GM18951 (cell line): Measurements from ENCODE around the gene TMEM72.

Source experiments
- POLR2A ChIP-seq: IDR thresholded peaks from 4 replicates; pipeline ENCODE4 v1.6.1; 2011; ENCODE audit warnings: mild to moderate bottlenecking; ENCODE audit not compliant: insufficient read length, insufficient read depth; ENCODE audit errors: extremely low read depth
- in situ Hi-C: fragments of 300-500 bp; cut with MboI; formaldehyde crosslinking; loops from one replicate; pipeline ENCODE4 v1.12.0; 2022; ENCODE audit warnings: low sequenced_read_pairs, mixed read lengths, inconsistent platforms; ENCODE audit not compliant: unreplicated experiment

Gene TMEM72

DNA sequence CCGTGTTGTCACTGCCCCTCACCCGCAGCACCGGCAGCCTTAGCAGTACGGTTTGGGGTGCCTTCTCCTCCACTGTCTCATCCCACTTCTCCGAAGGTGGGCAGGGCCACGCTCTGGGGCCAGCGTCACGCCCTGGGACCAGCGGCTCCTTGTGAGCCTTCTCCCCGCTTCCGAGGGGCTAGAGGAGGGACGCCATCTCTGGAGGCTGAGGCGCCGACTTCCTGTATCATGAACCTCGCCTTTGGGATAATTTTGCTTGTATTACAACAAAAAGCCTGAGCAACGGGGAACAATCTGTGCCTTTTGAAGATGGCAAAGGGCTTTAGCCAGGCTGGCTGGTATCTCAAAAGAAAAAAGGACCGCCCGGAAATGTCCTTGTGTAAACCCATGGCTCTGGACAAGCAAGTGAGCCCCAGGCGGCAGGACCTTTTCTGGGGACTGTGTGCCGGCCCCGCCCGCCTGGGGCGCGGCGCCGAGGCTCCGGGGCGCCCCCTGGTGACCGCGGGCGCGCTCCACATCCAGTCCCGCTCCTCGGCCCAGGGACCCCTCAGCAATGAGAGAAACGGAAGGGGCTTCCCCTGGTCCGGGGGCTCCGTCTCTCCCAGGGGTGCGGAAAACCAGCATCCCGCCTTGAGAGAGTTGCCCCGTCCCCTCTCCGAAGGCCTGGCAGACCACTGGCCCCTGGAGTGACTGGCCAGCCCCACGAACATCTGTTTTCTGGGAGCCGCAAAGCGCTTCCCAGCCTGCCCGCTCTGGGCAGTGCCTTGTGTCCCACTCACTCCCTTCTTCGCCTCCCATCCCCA is 63.7 kb downstream of the TMEM72 start:
- TF ChIP-seq POLR2A: peak; percentile 44
- in situ Hi-C loops: no loop called here

DNA sequence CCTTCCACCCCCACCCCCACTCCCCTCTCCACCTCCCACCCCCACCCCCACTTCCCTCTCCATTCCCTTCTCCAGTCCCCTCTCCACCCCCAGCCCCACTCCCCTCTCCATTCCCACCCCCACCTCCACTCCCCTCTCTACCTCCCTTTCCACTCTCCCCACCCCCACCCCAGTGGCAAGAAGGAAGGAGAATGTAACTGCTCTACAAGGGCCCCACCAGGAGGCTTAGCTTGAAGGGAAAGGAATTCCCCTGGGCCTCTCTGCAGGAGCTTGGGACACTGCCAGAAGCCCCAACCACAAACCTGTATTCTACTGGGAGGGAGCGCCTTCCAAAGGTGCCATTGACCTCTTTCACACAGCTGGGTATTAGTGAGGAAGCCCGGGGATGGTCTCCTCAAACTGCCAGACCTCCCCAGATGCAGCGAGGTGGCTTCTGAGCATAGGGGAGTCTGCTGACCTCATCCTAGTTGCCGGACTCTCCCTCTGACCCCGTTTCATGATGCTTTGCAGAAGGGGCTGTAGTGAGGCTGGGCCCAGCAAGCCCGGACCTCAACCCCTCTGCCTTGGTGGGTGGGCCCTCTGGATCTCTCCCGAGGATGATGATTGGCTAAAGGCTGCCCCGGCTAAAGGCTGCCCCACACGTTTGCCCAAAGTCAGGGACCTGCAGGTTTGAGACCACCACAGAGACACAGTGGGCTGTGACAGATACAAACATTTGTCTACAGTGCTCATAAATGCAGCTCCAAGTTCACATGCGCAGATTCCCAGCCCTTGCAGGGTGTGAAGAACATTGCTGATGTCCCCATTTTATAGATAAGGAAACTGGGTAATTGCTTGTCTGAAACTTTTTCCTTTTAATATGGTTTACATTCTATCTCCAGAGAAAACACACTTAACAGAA is 64.5 kb downstream of the TMEM72 start:
- in situ Hi-C loops: no loop called here

DNA sequence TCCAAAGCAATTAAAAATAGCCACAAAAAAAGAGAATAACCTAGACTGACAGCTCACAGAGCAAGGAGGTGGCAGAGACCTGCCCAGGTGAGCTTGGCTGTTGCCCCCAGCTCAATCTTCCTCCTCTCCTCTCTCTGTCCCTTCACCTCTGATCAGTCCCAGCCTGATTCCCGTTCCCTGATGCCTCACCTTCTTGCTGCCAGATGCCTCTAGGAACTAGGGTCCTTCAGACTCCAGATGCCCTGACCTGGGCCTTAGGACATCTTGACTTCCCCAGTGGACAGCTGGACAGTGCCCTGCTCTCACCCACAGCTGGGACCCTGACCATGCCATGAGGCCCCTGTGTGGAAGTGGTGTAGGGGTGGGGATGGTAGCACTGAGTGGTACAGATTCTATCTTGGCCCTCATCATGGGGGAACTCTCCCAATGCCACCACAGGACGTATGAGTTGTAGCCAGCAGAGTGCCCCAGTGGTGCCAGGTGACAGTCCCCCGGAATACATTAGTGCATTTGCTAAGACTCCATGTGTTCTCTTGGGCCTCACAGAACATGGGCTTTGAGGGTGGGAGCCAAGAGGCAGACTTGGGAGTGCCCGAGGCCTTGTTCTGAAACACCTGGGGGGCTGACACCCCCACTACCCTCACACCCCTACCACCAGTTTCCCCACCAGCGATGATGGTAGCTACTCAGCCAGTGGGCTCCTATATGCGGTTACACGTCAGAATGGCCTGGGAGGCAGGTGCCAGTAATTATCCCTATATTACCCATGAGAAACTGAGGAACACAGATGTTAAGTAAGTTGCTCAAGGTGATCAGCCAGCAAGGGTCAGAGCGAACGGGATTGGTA is 65.4 kb downstream of the TMEM72 start:
- TF ChIP-seq POLR2A: no peak
- in situ Hi-C loops: no loop called here

More for the DNA sequence above, 64.5 kb downstream of the TMEM72 start:
- TF ChIP-seq POLR2A: no peak

DNA sequence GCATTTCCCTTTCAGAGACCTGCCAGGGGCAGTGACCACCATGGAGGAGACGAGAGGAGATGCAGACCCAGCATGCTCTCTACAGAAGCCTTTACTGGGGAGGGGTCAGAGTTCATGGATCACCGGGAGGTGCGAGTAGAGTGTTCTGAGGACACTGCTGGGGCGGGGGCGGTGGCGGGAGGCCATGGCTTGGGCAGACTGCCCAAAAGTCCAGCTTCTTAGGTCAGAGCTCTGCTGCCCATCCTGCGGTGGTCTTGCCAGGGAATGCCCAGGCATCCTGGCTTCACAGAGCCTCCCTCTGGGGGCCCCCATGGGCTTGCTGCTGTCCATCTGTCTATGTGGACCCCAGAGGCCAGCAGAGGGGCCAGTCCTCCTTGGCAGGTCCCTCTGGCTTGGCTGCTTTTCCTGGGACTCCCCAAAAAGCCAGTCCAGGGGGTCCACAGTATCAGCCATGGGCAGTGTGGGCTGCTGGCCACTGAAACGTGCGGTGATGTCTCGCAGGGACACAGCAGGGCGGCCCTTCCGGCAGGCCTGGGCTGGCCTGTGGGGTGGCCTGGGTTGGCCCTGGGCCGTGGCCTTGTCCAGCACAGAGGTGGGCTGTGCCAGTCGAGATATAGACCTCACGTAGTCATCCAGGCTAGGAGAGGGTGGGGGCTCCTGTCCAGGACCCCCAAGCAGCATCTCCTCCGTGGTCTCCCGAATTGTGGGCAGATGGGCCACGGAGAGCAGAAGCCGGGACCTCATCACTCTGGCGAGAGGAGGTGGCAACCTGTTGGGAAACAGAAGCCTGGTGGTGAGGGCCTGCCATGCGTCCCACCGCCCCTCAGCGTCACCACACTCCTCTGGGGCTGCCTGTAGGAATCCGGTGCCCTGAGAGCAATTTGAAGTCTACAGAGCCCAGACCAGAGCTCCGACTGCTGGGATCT is 66.4 kb downstream of the TMEM72 start:
- TF ChIP-seq POLR2A: no peak
- in situ Hi-C loops: no loop called here

DNA sequence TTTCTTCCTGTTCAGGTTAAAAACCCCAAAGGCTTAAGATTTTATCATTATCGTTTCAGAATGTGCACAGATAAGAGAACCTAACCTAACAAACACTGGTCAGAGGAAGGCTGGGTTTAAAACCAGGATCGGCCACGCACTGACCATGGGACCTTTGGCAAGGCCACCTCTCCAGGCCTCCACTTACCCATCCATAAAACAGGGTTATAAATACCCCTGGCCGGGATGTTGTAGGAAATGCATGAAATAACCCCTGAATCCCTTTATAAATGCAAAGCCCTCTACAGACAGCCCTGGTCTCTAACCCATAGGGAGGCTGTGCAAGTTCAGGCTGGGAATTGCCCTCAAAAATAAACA is 67.1 kb downstream of the TMEM72 start:
- TF ChIP-seq POLR2A: no peak
- in situ Hi-C loops: no loop called here

DNA sequence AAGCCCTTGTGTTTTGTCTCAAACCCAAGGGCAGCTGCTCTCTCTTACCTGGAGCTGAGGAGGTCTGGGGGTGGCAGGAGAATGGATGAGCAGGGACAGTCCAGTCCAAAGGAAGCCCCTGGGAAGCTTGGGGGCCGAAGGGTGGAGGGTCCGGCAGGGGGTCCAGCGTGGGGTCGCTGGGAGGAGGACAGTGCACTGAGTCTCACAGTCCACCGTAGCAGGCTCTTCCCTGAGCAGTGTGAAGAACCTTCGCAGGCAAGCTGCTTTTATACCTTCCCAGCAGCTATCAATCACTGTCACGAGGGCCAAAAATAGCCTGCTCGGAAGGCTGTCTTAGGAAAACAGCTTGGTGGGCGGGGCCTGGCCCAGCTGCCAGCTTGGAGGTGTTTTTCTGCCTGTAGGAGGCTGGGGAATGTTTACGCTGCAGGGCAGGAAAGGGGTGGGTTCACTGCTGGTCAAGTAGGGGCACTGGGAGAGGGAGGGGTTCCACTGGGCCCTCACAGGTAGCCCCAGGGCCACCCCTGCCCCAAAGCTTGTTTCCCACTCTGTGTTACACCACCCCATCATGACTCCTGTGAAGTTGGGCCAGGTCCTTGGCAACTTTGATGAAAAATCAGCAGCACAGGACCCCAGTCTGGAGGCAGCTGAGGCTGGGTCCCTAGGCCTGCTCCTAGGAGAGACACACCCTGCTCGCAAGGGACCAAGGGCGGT is 67.6 kb downstream of the TMEM72 start, which contains the start of gene DEPP1:
Gene DEPP1, minus strand, starts transcription at position 240 of the 711 bp plus-strand sequence. CDS start 779 bp downstream, outside the sequence.
- TF ChIP-seq POLR2A: peak; percentile 70
- in situ Hi-C loops: no loop called here

DNA sequence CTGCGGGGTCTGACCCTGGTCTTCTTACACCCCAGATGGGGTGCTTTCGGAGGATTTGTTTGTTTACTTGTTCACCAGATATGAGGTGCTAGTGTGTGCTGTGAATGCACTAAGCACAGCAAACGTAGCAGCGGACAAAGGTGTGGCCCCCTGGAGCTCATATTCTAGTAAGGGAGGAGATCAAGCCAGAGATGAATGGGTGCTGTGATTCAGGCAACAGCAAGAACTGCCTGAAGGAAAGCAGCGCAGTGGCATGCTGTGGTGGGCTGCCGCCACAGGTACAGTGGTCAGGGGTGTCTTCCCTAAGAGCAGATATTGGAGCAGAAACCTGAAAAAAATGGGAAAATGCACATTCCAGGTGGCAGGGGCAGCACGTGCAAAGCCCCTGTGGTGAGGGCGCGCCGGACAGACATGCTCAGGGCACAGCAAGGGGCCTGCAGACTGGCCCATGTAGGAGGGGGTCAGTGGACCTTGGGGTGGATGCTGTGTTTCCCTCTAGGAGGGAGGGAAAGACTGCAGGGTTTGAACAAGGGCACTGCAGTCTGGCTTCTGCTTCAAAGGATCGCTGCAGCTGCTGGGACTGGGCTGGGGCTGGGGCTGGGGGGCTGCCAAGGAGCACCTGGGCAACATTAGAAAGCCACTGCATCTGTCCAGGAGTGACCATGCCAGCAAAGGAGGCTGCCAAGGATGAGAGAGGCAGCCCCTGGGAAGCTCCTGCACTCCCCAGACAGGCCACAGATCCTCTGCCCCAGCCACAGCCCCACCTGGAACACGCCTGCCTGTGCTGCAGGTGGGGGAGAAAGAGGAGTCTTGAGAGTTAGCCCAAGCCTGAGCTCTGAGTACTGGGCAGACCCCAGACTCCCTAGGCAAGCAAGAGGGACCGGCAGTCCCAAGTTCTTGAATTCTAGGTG is 68.4 kb downstream of the TMEM72 start:
- TF ChIP-seq POLR2A: no peak
- in situ Hi-C loops: no loop called here

DNA sequence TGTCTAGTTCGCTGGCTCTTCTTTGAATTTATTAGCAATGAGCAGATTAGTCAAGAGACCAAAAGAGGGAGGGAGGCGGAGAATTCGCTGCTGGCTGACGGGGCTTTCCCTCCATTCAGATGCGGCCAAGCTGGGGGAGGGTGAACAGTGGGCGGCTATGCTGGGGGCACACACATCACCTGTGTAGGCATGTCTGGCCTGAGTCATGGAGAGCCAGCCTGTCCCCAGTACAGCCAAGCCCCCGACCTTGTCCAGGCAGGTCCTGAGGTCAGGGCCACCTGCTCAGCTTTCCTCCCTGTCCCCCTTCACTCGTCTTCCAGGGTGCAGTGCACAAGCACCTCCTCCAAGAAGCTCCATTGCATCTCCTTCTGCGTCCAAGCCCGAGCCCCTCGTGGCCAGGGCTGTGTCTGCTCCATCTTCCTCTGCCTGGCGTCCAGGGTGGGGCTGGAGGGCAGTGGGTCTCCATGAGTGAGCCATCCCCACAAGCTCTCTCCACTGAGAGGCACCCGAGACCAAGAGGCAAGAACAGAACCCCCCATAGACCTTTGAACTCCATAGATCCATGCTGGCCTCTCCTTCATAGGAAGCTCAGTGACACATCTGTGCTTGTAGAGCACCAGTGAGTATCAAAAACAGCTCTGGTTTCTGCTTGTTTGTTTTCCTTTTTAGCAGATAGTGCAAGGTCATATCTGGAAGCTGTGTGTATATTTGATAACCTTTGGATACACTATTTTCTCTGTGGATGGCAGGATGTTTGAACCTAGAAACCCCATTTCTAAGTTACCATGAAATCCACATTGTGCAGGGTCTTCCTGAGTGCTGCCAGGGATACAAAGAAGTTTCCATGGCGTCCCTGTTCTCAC is 69.4 kb downstream of the TMEM72 start:
- no peak for TF ChIP-seq POLR2A
- in situ Hi-C loops: no loop called here

DNA sequence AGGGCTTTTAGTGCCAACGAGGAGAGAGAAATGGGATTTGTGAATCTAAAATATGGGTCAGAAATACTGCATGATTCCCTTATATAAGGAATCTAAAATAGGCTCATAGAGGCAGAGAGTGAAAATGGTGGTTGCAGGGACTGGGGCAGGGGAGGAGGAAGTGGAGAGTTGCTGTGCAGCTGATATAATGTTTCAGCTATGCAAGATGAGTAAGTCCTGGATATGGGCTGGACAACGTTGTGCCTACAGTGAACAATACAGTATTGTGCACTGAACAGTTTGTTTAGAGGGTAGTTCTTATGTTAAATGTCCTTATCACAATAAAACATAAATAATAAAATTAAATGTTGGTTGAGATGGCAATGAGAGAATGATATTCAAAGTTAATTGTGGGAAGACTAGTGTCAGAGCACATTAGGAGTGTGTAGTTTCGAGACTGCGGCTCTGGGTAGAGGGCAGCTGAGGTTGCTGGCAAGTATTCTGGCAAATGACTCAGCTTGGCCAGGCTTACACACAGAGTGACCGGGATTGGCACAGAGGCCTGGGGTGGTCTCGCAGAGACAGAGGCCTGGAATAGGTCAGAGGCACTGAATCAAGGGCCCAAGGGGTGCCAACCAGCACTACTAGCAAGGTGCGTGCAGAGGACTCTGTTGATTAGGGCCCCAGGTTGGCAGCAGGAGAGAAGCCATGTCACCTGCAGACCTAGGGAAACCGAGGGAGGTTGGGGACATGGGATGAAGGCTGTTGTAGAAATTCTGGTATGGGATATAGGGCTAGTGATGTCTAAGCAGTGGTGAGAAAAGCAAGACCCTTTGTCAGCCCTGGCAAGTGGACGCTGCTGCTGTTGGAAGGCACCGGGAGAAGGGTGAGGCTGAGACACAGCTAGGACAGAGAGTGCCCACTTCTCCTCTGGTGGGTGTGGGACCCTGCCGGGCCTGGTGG is 70.3 kb downstream of the TMEM72 start:
- in situ Hi-C loops: no loop called here
- TF ChIP-seq POLR2A: no peak
